Endothelial cell of umbilical vein (primary cell): Measurements from ENCODE around the gene PNPLA6. TPM values are rescaled to one million over a fixed set of nuclear protein-coding genes. Genes with fewer than 3 reads are reported as not detected.

Source experiments
- BruUV-seq: library from RNA; stranded (reverse); fragments of 400-500 nt; replicated peaks from 2 replicates; lab custom pipeline; 2021; lab: Mats Ljungman, UMichigan
- CTCF ChIA-PET: fragments of 300-600, 350-600 bp; sonication (Branson Sonifier 250); formaldehyde crosslinking; loops from one replicate; lab custom pipeline; 2021; ENCODE audit warnings: antibody characterized with exemption, inconsistent platforms; lab: Charles Lee
- POLR2A ChIA-PET: fragments of 300-600, 350-600 bp; sonication (Branson Sonifier 250); formaldehyde crosslinking; loops from one replicate; lab custom pipeline; 2021; ENCODE audit warnings: antibody characterized with exemption, inconsistent platforms; lab: Charles Lee
- DNase-seq: peaks from one replicate; pipeline ENCODE4 v3.0.0-alpha.2; 2011; ENCODE audit warnings: low read depth, low spot score
- FAIRE-seq: peaks from 2 replicates; lab custom pipeline; 2011; peaks lifted over from hg19 to GRCh38; lab: Jason Lieb, UNC
- H2AFZ ChIP-seq: 2 replicates; pipeline ENCODE4 v1.6.0; 2012; ENCODE audit warnings: low read depth, low read length, control low read depth, inconsistent platforms
- H3K27ac ChIP-seq: 2 replicates; pipeline ENCODE4 v1.5.1; 2011; ENCODE audit warnings: low read depth, mild to moderate bottlenecking, control low read depth, low read length, moderate library complexity; ENCODE audit not compliant: insufficient read depth
- H3K27me3 ChIP-seq, 2 experiments: 2 replicates each; pipeline versions ENCODE4 v1.6.0 to v1.6.1; 2011; ENCODE audit warnings: low read length in 2 of 2, mixed read lengths in 1 of 2; ENCODE audit not compliant: control insufficient read depth in 2 of 2, insufficient read depth in 2 of 2
- H3K36me3 ChIP-seq, 2 experiments: 2 replicates in 1 of 2; 3 replicates in 1 of 2; pipeline ENCODE4 v1.5.1; 2011; ENCODE audit warnings: low read length in 2 of 2, mild to moderate bottlenecking in 1 of 2, moderate library complexity in 1 of 2; ENCODE audit not compliant: control insufficient read depth in 2 of 2, insufficient read depth in 2 of 2; ENCODE audit errors: extremely low read depth in 1 of 2
- H3K4me1 ChIP-seq: 3 replicates; pipeline ENCODE4 v1.5.1; 2011; ENCODE audit warnings: mild to moderate bottlenecking, low read length; ENCODE audit not compliant: control insufficient read depth, insufficient read depth; ENCODE audit errors: extremely low read depth
- H3K4me2 ChIP-seq: 2 replicates; pipeline ENCODE4 v1.6.1; 2011; ENCODE audit warnings: low read length, control low read depth, mixed read lengths; ENCODE audit not compliant: insufficient read depth
- H3K4me3 ChIP-seq, 3 experiments: fragments of 200-600 bp in 1 of 3; sonication (generic), shearing (Covaris generic) in 1 of 3; replicated peaks in 1 of 3; 2 replicates each; pipeline ENCODE4 v1.5.1; 2011 to 2016; ENCODE audit warnings: control low read depth in 3 of 3, low read length in 3 of 3, mild to moderate bottlenecking in 2 of 3, inconsistent platforms in 1 of 3, low read depth in 1 of 3, moderate library complexity in 1 of 3; ENCODE audit not compliant: insufficient read depth in 1 of 3
- H3K79me2 ChIP-seq: 2 replicates; pipeline ENCODE4 v1.6.0; 2012; ENCODE audit warnings: low read length, inconsistent platforms; ENCODE audit not compliant: control insufficient read depth, insufficient read depth
- H3K9ac ChIP-seq: replicated peaks from 2 replicates; pipeline ENCODE3; 2011; ENCODE audit warnings: low read length, control low read depth; ENCODE audit not compliant: insufficient read depth; ENCODE audit errors: extremely low read depth
- H3K9me1 ChIP-seq: replicated peaks from 3 replicates; pipeline ENCODE4 v1.6.0; 2011; ENCODE audit warnings: mild to moderate bottlenecking, low read length; ENCODE audit not compliant: control insufficient read depth, insufficient read depth; ENCODE audit errors: extremely low read depth
- H3K9me3 ChIP-seq: replicated peaks from 2 replicates; pipeline ENCODE4 v1.5.1; 2012; ENCODE audit warnings: low read length, inconsistent platforms; ENCODE audit not compliant: control insufficient read depth, insufficient read depth
- H4K20me1 ChIP-seq: replicated peaks from 2 replicates; pipeline ENCODE3; 2011; ENCODE audit warnings: mild to moderate bottlenecking, low read length; ENCODE audit not compliant: control insufficient read depth, insufficient read depth; ENCODE audit errors: extremely low read depth
- EZH2 ChIP-seq: IDR thresholded peaks from 2 replicates; pipeline ENCODE4 v1.6.1; 2012; ENCODE audit warnings: borderline replicate concordance, low read depth, mild to moderate bottlenecking, moderate library complexity, low read length, inconsistent platforms; ENCODE audit not compliant: severe bottlenecking
- FOS ChIP-seq: IDR thresholded peaks from 2 replicates; pipeline ENCODE4 v1.6.1; 2011; ENCODE audit warnings: mild to moderate bottlenecking, low read length, moderate library complexity, borderline replicate concordance; ENCODE audit not compliant: insufficient read depth
- GATA2 ChIP-seq: IDR thresholded peaks from 2 replicates; pipeline ENCODE4 v1.7.0; 2011; ENCODE audit warnings: low read depth, mild to moderate bottlenecking, moderate library complexity, mixed read lengths, low read length; ENCODE audit not compliant: insufficient read length, insufficient read depth
- JUN ChIP-seq: IDR thresholded peaks from 2 replicates; pipeline ENCODE4 v1.6.1; 2011; ENCODE audit warnings: borderline replicate concordance, low read depth; ENCODE audit not compliant: insufficient read length, insufficient read depth
- MYC ChIP-seq: IDR thresholded peaks from one replicate; pipeline ENCODE4 v1.6.1; 2011; ENCODE audit warnings: mild to moderate bottlenecking, low read depth, low read length
- POLR2A ChIP-seq: IDR thresholded peaks from 2 replicates; pipeline ENCODE4 v1.6.1; 2012; ENCODE audit warnings: low read depth, mild to moderate bottlenecking, control low read depth, low read length
- POLR2AphosphoS5 ChIP-seq: IDR thresholded peaks from 2 replicates; pipeline ENCODE4 v1.6.1; 2012; ENCODE audit warnings: low read depth, mild to moderate bottlenecking, control low read depth, low read length, moderate library complexity; ENCODE audit not compliant: insufficient read depth
- dilution Hi-C: fragments of 300-500 bp; cut with MboI; formaldehyde crosslinking; loops from one replicate; pipeline ENCODE4 v1.15.0; 2019; ENCODE audit warnings: low sequenced_read_pairs; ENCODE audit not compliant: extremely low pct_ligation_motif_present
- intact Hi-C: fragments of 100-400 bp; cut with micrococcal nuclease; formaldehyde crosslinking; loops from one replicate; pipeline ENCODE4 v1.10.0; 2022
- polyA plus RNA-seq, 4 experiments: library from polyadenylated mRNA; depleted of rRNA in 3 of 4; stranded (reverse) in 3 of 4; unstranded in 1 of 4; fragments of >200 nt; gene quantifications; 2 replicates each; pipeline versions ENCODE4 v1.2.1 to v1.2.3, GENCODE V29; 2011 to 2012; ENCODE audit warnings: missing spikeins in 1 of 4
- small RNA-seq: library from RNA; depleted of rRNA; stranded (forward); fragments of <200 nt; gene quantifications from one replicate; pipeline ENCODE3, GENCODE V24; 2012; ENCODE audit warnings: low replicate concordance, low read depth; ENCODE audit not compliant: insufficient read depth, insufficient read length
- total RNA-seq: library from RNA; stranded (reverse); gene quantifications from 2 replicates; pipeline ENCODE4 v1.2.3, GENCODE V29; 2021
- TF ChIP-seq, protein P1 (sequence below): IDR thresholded peaks from 2 replicates; pipeline ENCODE4 v1.6.1; 2011; ENCODE audit not compliant: insufficient read depth, insufficient read length
- TF ChIP-seq, protein P2 (sequence below), 2 donors: IDR thresholded peaks; 1 replicate in 1 of 2; 2 replicates in 1 of 2; pipeline ENCODE4 v1.5.1; 2011; ENCODE audit warnings: low read length in 2 of 2, mild to moderate bottlenecking in 2 of 2, moderate library complexity in 2 of 2, control low read depth in 1 of 2, inconsistent platforms in 1 of 2, low read depth in 1 of 2; ENCODE audit not compliant: insufficient read depth in 1 of 2; ENCODE audit errors: extremely low read depth in 1 of 2

Gene PNPLA6
- total and polyA plus RNA-seq, 2 donors (not counting 3 experiments of a cell fraction or from before 2014, with no cell fraction given): 106 to 164 TPM

DNA sequence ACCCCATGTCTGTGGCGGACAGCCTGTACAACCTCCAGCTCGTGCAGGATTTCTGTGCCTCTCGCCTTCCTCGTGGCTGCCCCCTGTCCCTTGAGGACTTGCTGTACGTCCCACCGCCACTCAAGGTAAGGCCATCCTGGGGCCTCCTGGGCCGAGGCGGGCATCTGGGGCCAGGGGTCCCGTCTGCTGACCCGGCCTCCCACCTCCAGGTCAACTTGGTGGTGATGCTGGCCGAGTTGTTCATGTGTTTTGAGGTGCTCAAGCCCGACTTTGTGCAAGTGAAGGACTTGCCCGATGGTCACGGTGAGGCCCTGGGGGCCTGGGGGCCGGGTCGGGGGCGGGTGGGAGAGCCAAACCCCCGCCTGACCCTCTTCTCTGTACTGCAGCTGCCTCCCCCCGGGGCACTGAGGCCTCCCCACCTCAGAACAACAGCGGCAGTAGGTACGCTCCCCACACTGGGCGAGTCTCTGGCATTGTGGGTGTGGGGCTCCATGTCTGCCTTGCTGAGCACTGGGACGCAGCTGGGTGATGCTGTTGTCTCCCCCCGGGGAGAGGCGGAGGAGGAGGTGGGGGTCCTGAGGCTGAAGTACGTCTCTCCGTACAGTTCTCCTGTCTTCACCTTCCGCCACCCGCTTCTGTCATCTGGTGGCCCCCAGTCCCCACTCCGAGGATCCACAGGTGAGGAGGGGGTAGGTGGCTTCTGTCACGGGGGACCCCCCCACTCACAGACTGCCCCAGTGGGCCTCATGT is 75.1 kb downstream of the PNPLA6 start:
- TF ChIP-seq, protein P1, sequence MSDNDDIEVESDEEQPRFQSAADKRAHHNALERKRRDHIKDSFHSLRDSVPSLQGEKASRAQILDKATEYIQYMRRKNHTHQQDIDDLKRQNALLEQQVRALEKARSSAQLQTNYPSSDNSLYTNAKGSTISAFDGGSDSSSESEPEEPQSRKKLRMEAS: no peak
- no peak for TF ChIP-seq FOS
- no peak for TF ChIP-seq MYC
- no peak for TF ChIP-seq GATA2
- no peak for TF ChIP-seq JUN
- no peak for TF ChIP-seq POLR2AphosphoS5
- TF ChIP-seq EZH2: no peak
- TF ChIP-seq, protein P2, sequence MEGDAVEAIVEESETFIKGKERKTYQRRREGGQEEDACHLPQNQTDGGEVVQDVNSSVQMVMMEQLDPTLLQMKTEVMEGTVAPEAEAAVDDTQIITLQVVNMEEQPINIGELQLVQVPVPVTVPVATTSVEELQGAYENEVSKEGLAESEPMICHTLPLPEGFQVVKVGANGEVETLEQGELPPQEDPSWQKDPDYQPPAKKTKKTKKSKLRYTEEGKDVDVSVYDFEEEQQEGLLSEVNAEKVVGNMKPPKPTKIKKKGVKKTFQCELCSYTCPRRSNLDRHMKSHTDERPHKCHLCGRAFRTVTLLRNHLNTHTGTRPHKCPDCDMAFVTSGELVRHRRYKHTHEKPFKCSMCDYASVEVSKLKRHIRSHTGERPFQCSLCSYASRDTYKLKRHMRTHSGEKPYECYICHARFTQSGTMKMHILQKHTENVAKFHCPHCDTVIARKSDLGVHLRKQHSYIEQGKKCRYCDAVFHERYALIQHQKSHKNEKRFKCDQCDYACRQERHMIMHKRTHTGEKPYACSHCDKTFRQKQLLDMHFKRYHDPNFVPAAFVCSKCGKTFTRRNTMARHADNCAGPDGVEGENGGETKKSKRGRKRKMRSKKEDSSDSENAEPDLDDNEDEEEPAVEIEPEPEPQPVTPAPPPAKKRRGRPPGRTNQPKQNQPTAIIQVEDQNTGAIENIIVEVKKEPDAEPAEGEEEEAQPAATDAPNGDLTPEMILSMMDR (IDR thresholded peaks at IDR 0.05; ENCODE audit: extremely low read depth in 1 of 2, insufficient read depth in 1 of 2, low read depth in 1 of 2, low read length in 2 of 2): no peak
- TF ChIP-seq POLR2A: no peak
- no peak overlapping the region for H3K4me2 ChIP-seq
- H3K27ac ChIP-seq: no peak overlapping the region
- ChIA-PET CTCF (no interaction called here), POLR2A (no interaction called here)
- intact Hi-C loops: no loop called here
- dilution Hi-C loops: no loop called here
- FAIRE-seq: no peak
- H2AFZ ChIP-seq: no peak overlapping the region
- H3K9me3 ChIP-seq: no peaks in the 10 kb centered on the region
- H3K4me1 ChIP-seq: no peaks in the 10 kb centered on the region
- no TSS peak for BruUV-seq
- H3K27me3 ChIP-seq: no peaks in the 10 kb centered on the region
- no peaks in the 10 kb centered on the region for H4K20me1 ChIP-seq
- H3K4me3 ChIP-seq: no peak overlapping the region
- no peak overlapping the region for H3K9ac ChIP-seq
- DNase-seq: no peak
- no peaks in the 10 kb centered on the region for H3K79me2 ChIP-seq
- no peaks in the 10 kb centered on the region for H3K9me1 ChIP-seq
- H3K36me3 ChIP-seq: no peaks in the 10 kb centered on the region

Small RNA genes lying within 50 kb of the gene (small RNA-seq; reads per million reads assigned to genes)
- not detected for gene AC008878.2

Other genes starting within 250 kb of the PNPLA6 start
- gene INSR, start 241.3 kb upstream of the PNPLA6 start, total RNA-seq: 19.5 and 20.8 TPM in 2 replicates
- 4.9 and 5.2 TPM in 2 replicates for gene INSR, start 241.3 kb upstream of the PNPLA6 start, polyA plus RNA-seq
- 24.3 and 30.7 TPM in 2 replicates for gene ARHGEF18, start 186.8 kb upstream of the PNPLA6 start, total RNA-seq
- 10.5 and 12.1 TPM in 2 replicates for gene ARHGEF18, start 186.8 kb upstream of the PNPLA6 start, polyA plus RNA-seq
- gene PEX11G, start 46.7 kb upstream of the PNPLA6 start, total RNA-seq: 1.3 and 1.6 TPM in 2 replicates
- 1.9 and 2.4 TPM in 2 replicates for gene PEX11G, start 46.7 kb upstream of the PNPLA6 start, polyA plus RNA-seq
- 51.2 and 52.1 TPM in 2 replicates for gene ZNF358, start 19.6 kb upstream of the PNPLA6 start, total RNA-seq
- 83.2 and 90.6 TPM in 2 replicates for gene ZNF358, start 19.6 kb upstream of the PNPLA6 start, polyA plus RNA-seq
- 23.0 and 26.9 TPM in 2 replicates for gene MCOLN1, start 13.1 kb upstream of the PNPLA6 start, total RNA-seq
- gene MCOLN1, start 13.1 kb upstream of the PNPLA6 start, polyA plus RNA-seq: 60.9 and 84.6 TPM in 2 replicates
- gene CAMSAP3, start 60.1 kb downstream of the PNPLA6 start, total RNA-seq: 0.16 and 0.22 TPM in 2 replicates
- gene CAMSAP3, start 60.1 kb downstream of the PNPLA6 start, polyA plus RNA-seq: 0.11 TPM in 2 replicates
- 37.0 and 37.3 TPM in 2 replicates for gene XAB2, start 93.8 kb downstream of the PNPLA6 start, total RNA-seq
- 47.6 and 51.6 TPM in 2 replicates for gene XAB2, start 93.8 kb downstream of the PNPLA6 start, polyA plus RNA-seq
- 162 and 172 TPM in 2 replicates for gene PET100, start 94.1 kb downstream of the PNPLA6 start, total RNA-seq
- 55.0 and 59.0 TPM in 2 replicates for gene PET100, start 94.1 kb downstream of the PNPLA6 start, polyA plus RNA-seq
- not detected in 2 replicates for gene PCP2, start 98.0 kb downstream of the PNPLA6 start, total RNA-seq
- gene PCP2, start 98.0 kb downstream of the PNPLA6 start, polyA plus RNA-seq: not detected in 2 replicates
- gene STXBP2, start 101.4 kb downstream of the PNPLA6 start, total RNA-seq: 70.0 and 87.6 TPM in 2 replicates
- 104 and 105 TPM in 2 replicates for gene STXBP2, start 101.4 kb downstream of the PNPLA6 start, polyA plus RNA-seq
- not detected in 2 replicates for gene RETN, start 133.3 kb downstream of the PNPLA6 start, total RNA-seq
- not detected in 2 replicates for gene RETN, start 133.3 kb downstream of the PNPLA6 start, polyA plus RNA-seq
- gene MCEMP1, start 141.4 kb downstream of the PNPLA6 start, total RNA-seq: not detected in 2 replicates
- not detected in 2 replicates for gene MCEMP1, start 141.4 kb downstream of the PNPLA6 start, polyA plus RNA-seq
- gene TRAPPC5, start 145.1 kb downstream of the PNPLA6 start, total RNA-seq: 148 and 172 TPM in 2 replicates
- 114 and 212 TPM in 2 replicates for gene TRAPPC5, start 145.1 kb downstream of the PNPLA6 start, polyA plus RNA-seq
- gene FCER2, start 166.4 kb downstream of the PNPLA6 start, total RNA-seq: not detected in 2 replicates
- not detected in 2 replicates for gene FCER2, start 166.4 kb downstream of the PNPLA6 start, polyA plus RNA-seq
- gene CLEC4G, start 196.4 kb downstream of the PNPLA6 start, total RNA-seq: not detected in 2 replicates
- gene CLEC4G, start 196.4 kb downstream of the PNPLA6 start, polyA plus RNA-seq: not detected in 2 replicates
- not detected in 2 replicates for gene CD209, start 211.8 kb downstream of the PNPLA6 start, total RNA-seq
- gene CD209, start 211.8 kb downstream of the PNPLA6 start, polyA plus RNA-seq: not detected in 2 replicates
- gene CLEC4M, start 227.5 kb downstream of the PNPLA6 start, total RNA-seq: 0.23 and 0.46 TPM in 2 replicates
- 1.0 and 1.1 TPM in 2 replicates for gene CLEC4M, start 227.5 kb downstream of the PNPLA6 start, polyA plus RNA-seq